HepG2 (cell line): ENCODE data around the gene NBR1. TPM values are rescaled to one million over a fixed set of nuclear protein-coding genes. Genes with fewer than 3 reads are reported as not detected.

Source experiments
- ATAC-seq: fragments of 200-7000 bp; cut with Tn5 transposase; 3 replicates; pipeline ENCODE4 v1.9.1; 2020; ENCODE audit warnings: mild to moderate bottlenecking, moderate library complexity
- BruUV-seq: library from RNA; stranded (reverse); fragments of 400-500 nt; replicated peaks from 2 replicates; lab custom pipeline; 2021; lab: Mats Ljungman, UMichigan
- CTCF ChIA-PET: fragments of 300-600 bp; formaldehyde crosslinking; extraction: SDS; loops from one replicate; lab custom pipeline; 2021; ENCODE audit warnings: low total read pairs, inconsistent platforms, low intra/inter-chr PET ratio; lab: Yijun Ruan, JAX
- POLR2A ChIA-PET: fragments of 350-600 bp; sonication (Branson Sonifier 250); formaldehyde crosslinking; loops from one replicate; lab custom pipeline; 2020; ENCODE audit warnings: antibody characterized with exemption, inconsistent platforms; lab: Yijun Ruan, JAX
- DNase-seq: peaks from one replicate; pipeline ENCODE4 v3.0.0-alpha.2; 2015; ENCODE audit warnings: low spot score
- FAIRE-seq: peaks from 3 replicates; lab custom pipeline; 2011; peaks lifted over from hg19 to GRCh38; lab: Jason Lieb, UNC
- H2AFZ ChIP-seq: one replicate; pipeline ENCODE4 v1.6.1; 2011; ENCODE audit warnings: low read length, inconsistent platforms
- H3K27ac ChIP-seq: fragments of 300-600 bp; 3 replicates; pipeline ENCODE4 v1.8.0; 2011; ENCODE audit warnings: mixed run types, mild to moderate bottlenecking, mixed read lengths, low read length, inconsistent platforms; ENCODE audit not compliant: insufficient read depth; ENCODE audit errors: extremely low read length
- H3K27me3 ChIP-seq, 2 experiments: fragments of 200-600 bp in 1 of 2; 2 replicates in 1 of 2; 3 replicates in 1 of 2; pipeline versions ENCODE4 v1.6.0 to v1.8.0; 2011; ENCODE audit warnings: low read length in 2 of 2, mild to moderate bottlenecking in 2 of 2, moderate library complexity in 2 of 2, inconsistent platforms in 1 of 2; ENCODE audit not compliant: insufficient read depth in 2 of 2, control insufficient read depth in 1 of 2
- H3K36me3 ChIP-seq, 2 experiments: fragments of 200-600 bp in 1 of 2; replicated peaks in 1 of 2; 2 replicates in 1 of 2; 3 replicates in 1 of 2; pipeline versions ENCODE4 v1.5.1 to v1.8.0; 2011; ENCODE audit warnings: low read length in 2 of 2, inconsistent platforms in 1 of 2; ENCODE audit not compliant: insufficient read depth in 2 of 2, control insufficient read depth in 1 of 2
- H3K4me1 ChIP-seq: 2 replicates; pipeline ENCODE4 v1.5.1; 2012; ENCODE audit warnings: low read length, inconsistent platforms; ENCODE audit not compliant: insufficient read depth
- H3K4me2 ChIP-seq: 2 replicates; pipeline ENCODE4 v1.6.0; 2011; ENCODE audit warnings: low read depth, low read length, inconsistent platforms
- H3K4me3 ChIP-seq, 3 experiments: fragments of 200-600 bp in 1 of 3; sonication (generic), shearing (Covaris generic) in 1 of 3; replicated peaks in 1 of 3; 2 replicates each; pipeline ENCODE4 v1.5.1; 2011 to 2016; ENCODE audit warnings: low read length in 3 of 3, inconsistent platforms in 2 of 3, low read depth in 2 of 3, mild to moderate bottlenecking in 2 of 3, control low read depth in 1 of 3, mixed read lengths in 1 of 3; ENCODE audit not compliant: insufficient read depth in 1 of 3
- H3K79me2 ChIP-seq: one replicate; pipeline ENCODE4 v1.6.1; 2011; ENCODE audit warnings: low read length, inconsistent platforms; ENCODE audit not compliant: insufficient read depth
- H3K9ac ChIP-seq: 2 replicates; pipeline ENCODE4 v1.6.0; 2011; ENCODE audit warnings: mild to moderate bottlenecking, low read depth, low read length, inconsistent platforms; ENCODE audit not compliant: insufficient read depth
- H3K9me3 ChIP-seq: 2 replicates; pipeline ENCODE4 v1.5.1; 2012; ENCODE audit warnings: mild to moderate bottlenecking, low read length
- H4K20me1 ChIP-seq: 2 replicates; pipeline ENCODE4 v1.6.0; 2011; ENCODE audit warnings: inconsistent platforms, mild to moderate bottlenecking, low read length, moderate library complexity; ENCODE audit not compliant: insufficient read depth
- AGO2 ChIP-seq: fragments of 200-400 bp; formaldehyde crosslinking; optimal IDR thresholded peaks from 2 replicates; pipeline ENCODE3; 2017; ENCODE audit warnings: mild to moderate bottlenecking, low read depth, low read length, moderate library complexity
- BHLHE40 ChIP-seq: IDR thresholded peaks from 2 replicates; pipeline ENCODE4 v1.6.1; 2011; ENCODE audit warnings: low read length, improper control_type of control experiment
- HMG20A ChIP-seq: IDR thresholded peaks from 2 replicates; pipeline ENCODE4 v1.6.1; 2016; ENCODE audit warnings: borderline replicate concordance
- MAFF ChIP-seq: IDR thresholded peaks from 2 replicates; pipeline ENCODE4 v1.6.1; 2011; ENCODE audit warnings: low read depth, low read length, improper control_type of control experiment
- NFE2 ChIP-seq: sonication (generic); formaldehyde crosslinking; IDR thresholded peaks from 2 replicates; pipeline ENCODE4 v1.4.0; 2020; ENCODE audit warnings: missing genetic modification reagents
- ONECUT2 ChIP-seq: sonication (generic); formaldehyde crosslinking; IDR thresholded peaks from 2 replicates; pipeline ENCODE4 v1.4.0; 2020; ENCODE audit warnings: missing genetic modification reagents
- PLRG1 ChIP-seq: fragments of 450-650 bp; conservative IDR thresholded peaks from 2 replicates; pipeline ENCODE4 v1.6.1; 2016
- RBAK ChIP-seq: sonication (generic); formaldehyde crosslinking; IDR thresholded peaks from 2 replicates; pipeline ENCODE4 v1.5.1; 2020; ENCODE audit warnings: mild to moderate bottlenecking, missing genetic modification reagents
- RFXAP ChIP-seq: sonication (generic); formaldehyde crosslinking; IDR thresholded peaks from 2 replicates; pipeline ENCODE4 v1.4.0; 2020; ENCODE audit warnings: missing genetic modification reagents, borderline replicate concordance
- TARDBP ChIP-seq: sonication (generic); formaldehyde crosslinking; IDR thresholded peaks from 2 replicates; pipeline ENCODE4 v1.8.0; 2022; ENCODE audit warnings: mild to moderate bottlenecking, missing genetic modification reagents
- TMF1 ChIP-seq: sonication (generic); formaldehyde crosslinking; IDR thresholded peaks from 2 replicates; pipeline ENCODE4 v1.8.1; 2022; ENCODE audit warnings: low read depth, missing genetic modification reagents
- ZNF30 ChIP-seq: sonication (generic); formaldehyde crosslinking; IDR thresholded peaks from 2 replicates; pipeline ENCODE4 v1.5.0; 2020; ENCODE audit warnings: mild to moderate bottlenecking, missing genetic modification reagents
- ZNF34 ChIP-seq: sonication (generic); formaldehyde crosslinking; IDR thresholded peaks from 2 replicates; pipeline ENCODE4 v1.4.0; 2020; ENCODE audit warnings: mild to moderate bottlenecking, missing genetic modification reagents, borderline replicate concordance
- ZNF44 ChIP-seq: sonication (generic); formaldehyde crosslinking; IDR thresholded peaks from 2 replicates; pipeline ENCODE4 v1.5.1; 2020; ENCODE audit warnings: mild to moderate bottlenecking, missing genetic modification reagents
- WGBS: methylation state at CpG from one replicate; pipeline ENCODE4 v1.1.6; 2017; ENCODE audit warnings: low lambda C conversion rate; 5-methylcytosine and 5-hydroxymethylcytosine counted together
- in situ Hi-C: cut with HindIII; loops from 2 replicates; pipeline ENCODE4 v1.10.0; 2017; ENCODE audit warnings: low pct_unique_long_range_greater_than_20kb; ENCODE audit not compliant: extremely low pct_ligation_motif_present
- intact Hi-C: fragments of 100-400 bp; cut with micrococcal nuclease; formaldehyde crosslinking; loops from one replicate; pipeline ENCODE4 v1.10.0; 2022; ENCODE audit not compliant: unreplicated experiment
- polyA plus RNA-seq, 8 experiments: library from polyadenylated mRNA; depleted of rRNA in 3 of 8; stranded (reverse) in 7 of 8; unstranded in 1 of 8; fragments of >200 nt; fragmentation: Illumina TruSeq in 4 of 8; extraction: Trizol in 4 of 8; gene quantifications; 2 replicates each; pipeline versions ENCODE4 v1.2.1 to v1.2.3, GENCODE V29; 2011 to 2016; ENCODE audit warnings: low read depth in 4 of 8, missing spikeins in 1 of 8, mixed read lengths in 1 of 8; ENCODE audit not compliant: insufficient read depth in 1 of 8
- total RNA-seq, 5 experiments: library from RNA; depleted of rRNA; stranded (reverse); fragments of >200 nt; fragmentation: Illumina TruSeq; extraction: Trizol; gene quantifications; 2 replicates each; pipeline ENCODE4 v1.2.3, GENCODE V29; 2016; ENCODE audit warnings: low read depth in 1 of 5
- TF ChIP-seq, protein P1 (sequence below): IDR thresholded peaks from 2 replicates; pipeline ENCODE4 v1.6.1; 2016; ENCODE audit warnings: missing compliant biosample characterization, missing genetic modification reagents, borderline replicate concordance
- TF ChIP-seq, protein P2 (sequence below): sonication (generic); formaldehyde crosslinking; IDR thresholded peaks from 2 replicates; pipeline ENCODE4 v1.4.0; 2020; ENCODE audit warnings: missing genetic modification reagents; ENCODE audit errors: not compliant biosample characterization
- TF ChIP-seq, protein P3 (sequence below): sonication (generic); formaldehyde crosslinking; IDR thresholded peaks from 2 replicates; pipeline ENCODE4 v1.5.0; 2020; ENCODE audit warnings: missing genetic modification reagents
- TF ChIP-seq, protein P4 (sequence below): conservative IDR thresholded peaks from 2 replicates; pipeline ENCODE4 v1.6.1; 2018; ENCODE audit warnings: missing genetic modification reagents
- TF ChIP-seq, protein P5 (sequence below), 2 experiments: sonication (generic) in 1 of 2; formaldehyde crosslinking in 1 of 2; IDR thresholded peaks; 2 replicates each; pipeline versions ENCODE4 v1.4.0 to v1.6.1; 2018 to 2020; ENCODE audit warnings: missing genetic modification reagents in 2 of 2, borderline replicate concordance in 1 of 2, low read depth in 1 of 2, mild to moderate bottlenecking in 1 of 2, missing biosample characterization in 1 of 2

Gene NBR1
- total and polyA plus RNA-seq, 2 of the 13 experiments (the other 11 are each of a cell fraction or from before 2014, with no cell fraction given): 51.7 to 121 TPM

DNA sequence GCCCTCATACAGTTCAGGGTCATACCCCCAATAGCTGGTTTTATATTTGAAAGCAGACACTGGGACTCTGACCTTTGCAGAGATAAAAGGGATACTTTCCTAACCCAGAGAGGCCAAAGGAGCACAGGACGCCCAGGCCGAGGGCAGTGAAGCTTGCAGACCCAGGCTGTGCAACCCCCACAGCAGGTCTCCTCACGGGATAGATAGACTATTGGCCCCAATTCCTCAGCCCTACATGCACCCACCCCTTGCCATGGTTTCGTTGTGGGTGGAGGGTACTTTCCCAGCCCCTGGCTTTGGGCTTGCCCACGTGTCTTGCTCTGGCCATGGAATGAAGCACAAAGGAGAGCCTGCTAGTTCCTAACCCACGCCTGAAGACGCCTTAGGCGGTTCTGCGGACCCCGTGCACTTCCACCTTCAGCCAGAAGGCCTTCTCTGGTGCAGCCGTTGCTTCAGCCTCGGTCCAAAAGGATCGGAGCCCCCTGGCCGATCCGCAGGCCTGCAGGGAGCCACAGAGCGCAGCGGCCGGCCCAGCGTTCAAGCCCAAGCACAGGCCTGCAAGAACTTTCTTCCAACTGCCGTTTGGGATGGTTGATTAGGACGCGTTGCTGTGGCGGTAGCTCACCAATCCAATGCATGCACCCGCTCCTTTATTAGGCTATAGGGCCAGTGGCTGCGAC is 36.1 kb upstream of the NBR1 start:
- in situ Hi-C loops: no loop called here
- POLR2A ChIA-PET: interaction anchor here (0.7 to 2.5 kb wide), 13 partner anchors 8 to 181 kb away, joined by 3 to 15 read pairs (median 5); partner anchors contain the start of genes NBR1, RPL27 and TMEM106A
- peak overlapping the region; percentile 25; the same call in 1 of the 2 replicates for H3K9ac ChIP-seq
- H3K36me3 ChIP-seq: peaks cover 9 to 28% of the 10 kb centered on the region in 2 experiments; a peak in 4 of 5 replicates
- WGBS: 79% methylated on average over 20 of the region's 25 CpGs
- peaks cover 54% of the 10 kb centered on the region for H3K4me1 ChIP-seq
- no peaks in the 10 kb centered on the region for H3K9me3 ChIP-seq
- H2AFZ ChIP-seq: no peak overlapping the region
- peak overlapping the region; percentile 79 for H3K27ac ChIP-seq
- intact Hi-C loops: no loop called here
- no peaks in the 10 kb centered on the region for H3K27me3 ChIP-seq
- peak; percentile 96 for FAIRE-seq
- peak; percentile 98 for ATAC-seq
- H3K4me2 ChIP-seq: peak overlapping the region; percentile 53
- BruUV-seq: no TSS peak
- peak; percentile 92 for DNase-seq
- CTCF ChIA-PET: no interaction called here
- peaks cover 19% of the 10 kb centered on the region for H3K79me2 ChIP-seq
- peaks cover 3% of the 10 kb centered on the region; the same call in 1 of the 2 replicates for H4K20me1 ChIP-seq
- peak overlapping the region in 1 of 3 experiments; percentile 18; a peak in 2 of 6 replicates for H3K4me3 ChIP-seq
- no peak for TF ChIP-seq ONECUT2 (CRISPR knock-in tag)
- peak; percentile 13; the same call in 1 of the 2 replicates for TF ChIP-seq RFXAP
- TF ChIP-seq RBAK (CRISPR knock-in tag): no peak
- TF ChIP-seq BHLHE40: peak; percentile 46; the same call in 1 of the 2 replicates
- TF ChIP-seq AGO2: no peak
- no peak for TF ChIP-seq ZNF34 (CRISPR knock-in tag)
- TF ChIP-seq, protein P1, sequence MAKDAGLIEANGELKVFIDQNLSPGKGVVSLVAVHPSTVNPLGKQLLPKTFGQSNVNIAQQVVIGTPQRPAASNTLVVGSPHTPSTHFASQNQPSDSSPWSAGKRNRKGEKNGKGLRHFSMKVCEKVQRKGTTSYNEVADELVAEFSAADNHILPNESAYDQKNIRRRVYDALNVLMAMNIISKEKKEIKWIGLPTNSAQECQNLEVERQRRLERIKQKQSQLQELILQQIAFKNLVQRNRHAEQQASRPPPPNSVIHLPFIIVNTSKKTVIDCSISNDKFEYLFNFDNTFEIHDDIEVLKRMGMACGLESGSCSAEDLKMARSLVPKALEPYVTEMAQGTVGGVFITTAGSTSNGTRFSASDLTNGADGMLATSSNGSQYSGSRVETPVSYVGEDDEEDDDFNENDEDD (CRISPR knock-in tag): no peak
- no peak for TF ChIP-seq MAFF
- peak; percentile 59; the same call in 1 of the 2 replicates for TF ChIP-seq HMG20A
- TF ChIP-seq TARDBP (CRISPR knock-in tag): no peak; the same call in 1 of the 2 replicates
- TF ChIP-seq TMF1 (CRISPR knock-in tag): no peak
- no peak for TF ChIP-seq ZNF30 (CRISPR knock-in tag)
- TF ChIP-seq, protein P2, sequence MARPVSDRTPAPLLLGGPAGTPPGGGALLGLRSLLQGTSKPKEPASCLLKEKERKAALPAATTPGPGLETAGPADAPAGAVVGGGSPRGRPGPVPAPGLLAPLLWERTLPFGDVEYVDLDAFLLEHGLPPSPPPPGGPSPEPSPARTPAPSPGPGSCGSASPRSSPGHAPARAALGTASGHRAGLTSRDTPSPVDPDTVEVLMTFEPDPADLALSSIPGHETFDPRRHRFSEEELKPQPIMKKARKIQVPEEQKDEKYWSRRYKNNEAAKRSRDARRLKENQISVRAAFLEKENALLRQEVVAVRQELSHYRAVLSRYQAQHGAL (CRISPR knock-in tag): no peak
- TF ChIP-seq, protein P3, sequence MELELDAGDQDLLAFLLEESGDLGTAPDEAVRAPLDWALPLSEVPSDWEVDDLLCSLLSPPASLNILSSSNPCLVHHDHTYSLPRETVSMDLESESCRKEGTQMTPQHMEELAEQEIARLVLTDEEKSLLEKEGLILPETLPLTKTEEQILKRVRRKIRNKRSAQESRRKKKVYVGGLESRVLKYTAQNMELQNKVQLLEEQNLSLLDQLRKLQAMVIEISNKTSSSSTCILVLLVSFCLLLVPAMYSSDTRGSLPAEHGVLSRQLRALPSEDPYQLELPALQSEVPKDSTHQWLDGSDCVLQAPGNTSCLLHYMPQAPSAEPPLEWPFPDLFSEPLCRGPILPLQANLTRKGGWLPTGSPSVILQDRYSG: no peak
- TF ChIP-seq, protein P4, sequence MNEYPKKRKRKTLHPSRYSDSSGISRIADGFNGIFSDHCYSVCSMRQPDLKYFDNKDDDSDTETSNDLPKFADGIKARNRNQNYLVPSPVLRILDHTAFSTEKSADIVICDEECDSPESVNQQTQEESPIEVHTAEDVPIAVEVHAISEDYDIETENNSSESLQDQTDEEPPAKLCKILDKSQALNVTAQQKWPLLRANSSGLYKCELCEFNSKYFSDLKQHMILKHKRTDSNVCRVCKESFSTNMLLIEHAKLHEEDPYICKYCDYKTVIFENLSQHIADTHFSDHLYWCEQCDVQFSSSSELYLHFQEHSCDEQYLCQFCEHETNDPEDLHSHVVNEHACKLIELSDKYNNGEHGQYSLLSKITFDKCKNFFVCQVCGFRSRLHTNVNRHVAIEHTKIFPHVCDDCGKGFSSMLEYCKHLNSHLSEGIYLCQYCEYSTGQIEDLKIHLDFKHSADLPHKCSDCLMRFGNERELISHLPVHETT (CRISPR knock-in tag): no peak
- no peak for TF ChIP-seq NFE2 (CRISPR knock-in tag)
- TF ChIP-seq PLRG1: no peak
- TF ChIP-seq, protein P5, sequence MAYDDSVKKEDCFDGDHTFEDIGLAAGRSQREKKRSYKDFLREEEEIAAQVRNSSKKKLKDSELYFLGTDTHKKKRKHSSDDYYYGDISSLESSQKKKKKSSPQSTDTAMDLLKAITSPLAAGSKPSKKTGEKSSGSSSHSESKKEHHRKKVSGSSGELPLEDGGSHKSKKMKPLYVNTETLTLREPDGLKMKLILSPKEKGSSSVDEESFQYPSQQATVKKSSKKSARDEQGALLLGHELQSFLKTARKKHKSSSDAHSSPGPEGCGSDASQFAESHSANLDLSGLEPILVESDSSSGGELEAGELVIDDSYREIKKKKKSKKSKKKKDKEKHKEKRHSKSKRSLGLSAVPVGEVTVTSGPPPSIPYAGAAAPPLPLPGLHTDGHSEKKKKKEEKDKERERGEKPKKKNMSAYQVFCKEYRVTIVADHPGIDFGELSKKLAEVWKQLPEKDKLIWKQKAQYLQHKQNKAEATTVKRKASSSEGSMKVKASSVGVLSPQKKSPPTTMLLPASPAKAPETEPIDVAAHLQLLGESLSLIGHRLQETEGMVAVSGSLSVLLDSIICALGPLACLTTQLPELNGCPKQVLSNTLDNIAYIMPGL (CRISPR knock-in tag; IDR thresholded peaks at IDR 0.05; ENCODE audit: borderline replicate concordance in 1 of 2, low read depth in 1 of 2): no peak
- TF ChIP-seq ZNF44: no peak
